GM12874 (cell line): ENCODE results near the gene POLDIP3.

Experiments
- TF ChIP-seq, protein P1 (sequence below): IDR thresholded peaks from 2 replicates; pipeline ENCODE4 v1.5.1; 2011; ENCODE audit warnings: low read depth, mild to moderate bottlenecking, control low read depth, low read length, moderate library complexity; ENCODE audit not compliant: insufficient read depth

The POLDIP3 gene

DNA sequence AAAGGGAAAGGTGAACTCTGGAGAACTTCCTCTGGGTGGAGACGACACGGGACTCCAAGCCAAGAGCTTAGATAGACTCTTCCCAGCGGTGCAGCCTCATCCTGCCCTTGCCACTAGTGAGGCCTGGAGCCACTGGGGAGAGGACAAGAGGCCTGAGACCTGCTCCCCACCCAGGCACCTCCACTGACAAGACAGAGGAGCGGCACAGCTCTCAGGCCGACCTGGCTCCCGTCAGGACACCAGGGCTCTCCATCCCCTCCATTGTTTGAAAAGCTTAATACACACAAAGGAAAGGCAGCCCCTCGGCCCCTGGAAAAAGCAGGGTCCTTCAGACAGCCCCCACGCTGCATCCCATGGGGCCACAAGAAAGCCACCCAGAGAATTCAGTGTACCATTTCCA is 29.6 kb downstream of the POLDIP3 start:
- TF ChIP-seq, protein P1, sequence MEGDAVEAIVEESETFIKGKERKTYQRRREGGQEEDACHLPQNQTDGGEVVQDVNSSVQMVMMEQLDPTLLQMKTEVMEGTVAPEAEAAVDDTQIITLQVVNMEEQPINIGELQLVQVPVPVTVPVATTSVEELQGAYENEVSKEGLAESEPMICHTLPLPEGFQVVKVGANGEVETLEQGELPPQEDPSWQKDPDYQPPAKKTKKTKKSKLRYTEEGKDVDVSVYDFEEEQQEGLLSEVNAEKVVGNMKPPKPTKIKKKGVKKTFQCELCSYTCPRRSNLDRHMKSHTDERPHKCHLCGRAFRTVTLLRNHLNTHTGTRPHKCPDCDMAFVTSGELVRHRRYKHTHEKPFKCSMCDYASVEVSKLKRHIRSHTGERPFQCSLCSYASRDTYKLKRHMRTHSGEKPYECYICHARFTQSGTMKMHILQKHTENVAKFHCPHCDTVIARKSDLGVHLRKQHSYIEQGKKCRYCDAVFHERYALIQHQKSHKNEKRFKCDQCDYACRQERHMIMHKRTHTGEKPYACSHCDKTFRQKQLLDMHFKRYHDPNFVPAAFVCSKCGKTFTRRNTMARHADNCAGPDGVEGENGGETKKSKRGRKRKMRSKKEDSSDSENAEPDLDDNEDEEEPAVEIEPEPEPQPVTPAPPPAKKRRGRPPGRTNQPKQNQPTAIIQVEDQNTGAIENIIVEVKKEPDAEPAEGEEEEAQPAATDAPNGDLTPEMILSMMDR = no peak

DNA sequence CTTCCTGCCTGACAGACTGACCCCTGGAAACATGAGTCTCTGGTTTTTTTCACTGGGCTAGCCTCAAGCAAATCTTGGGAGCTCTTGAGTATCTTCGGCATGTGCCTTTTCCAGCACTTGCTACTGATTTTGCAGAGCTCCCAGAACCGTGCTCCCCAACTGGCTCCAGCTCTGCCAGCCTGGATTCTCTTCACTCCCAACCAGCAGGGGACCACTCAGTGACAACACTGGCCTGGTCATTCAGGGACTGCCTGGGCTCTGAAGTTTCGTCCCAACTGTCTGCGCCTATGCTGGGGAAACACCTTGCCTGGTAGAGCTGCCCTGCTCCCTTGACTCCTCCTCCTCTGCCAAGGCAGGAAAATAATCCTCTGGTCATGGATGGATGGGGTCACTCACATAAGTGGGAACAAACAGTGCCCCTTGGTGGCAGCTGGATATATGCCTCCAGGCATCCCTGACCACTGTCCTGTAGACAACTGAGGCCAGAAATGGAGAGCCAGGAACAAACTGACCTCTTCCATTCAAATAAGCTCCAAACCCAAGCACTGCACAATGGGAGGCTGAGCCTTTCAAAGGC is 30.2 kb downstream of the POLDIP3 start:
- TF ChIP-seq, protein P1 = no peak

DNA sequence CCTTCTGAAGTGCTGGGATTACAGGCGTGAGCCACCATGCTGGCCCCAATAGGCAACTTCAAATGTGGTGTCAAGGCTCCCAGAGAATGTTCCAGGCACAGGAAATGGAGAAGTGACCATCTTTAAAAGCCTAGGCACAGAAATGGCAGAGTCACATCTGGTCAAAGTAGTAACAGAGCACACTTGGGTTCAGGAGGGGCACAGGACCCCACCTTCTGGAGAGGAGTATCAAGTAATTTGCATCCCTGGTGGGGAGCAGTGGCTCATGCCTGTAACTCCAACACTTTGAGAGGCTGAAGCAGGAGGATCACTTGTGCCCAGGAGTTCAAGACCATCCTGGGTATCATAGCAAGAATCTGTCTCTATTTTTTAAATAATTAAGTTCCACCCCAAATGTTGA is 31.7 kb downstream of the POLDIP3 start:
- TF ChIP-seq, protein P1 = no peak

DNA sequence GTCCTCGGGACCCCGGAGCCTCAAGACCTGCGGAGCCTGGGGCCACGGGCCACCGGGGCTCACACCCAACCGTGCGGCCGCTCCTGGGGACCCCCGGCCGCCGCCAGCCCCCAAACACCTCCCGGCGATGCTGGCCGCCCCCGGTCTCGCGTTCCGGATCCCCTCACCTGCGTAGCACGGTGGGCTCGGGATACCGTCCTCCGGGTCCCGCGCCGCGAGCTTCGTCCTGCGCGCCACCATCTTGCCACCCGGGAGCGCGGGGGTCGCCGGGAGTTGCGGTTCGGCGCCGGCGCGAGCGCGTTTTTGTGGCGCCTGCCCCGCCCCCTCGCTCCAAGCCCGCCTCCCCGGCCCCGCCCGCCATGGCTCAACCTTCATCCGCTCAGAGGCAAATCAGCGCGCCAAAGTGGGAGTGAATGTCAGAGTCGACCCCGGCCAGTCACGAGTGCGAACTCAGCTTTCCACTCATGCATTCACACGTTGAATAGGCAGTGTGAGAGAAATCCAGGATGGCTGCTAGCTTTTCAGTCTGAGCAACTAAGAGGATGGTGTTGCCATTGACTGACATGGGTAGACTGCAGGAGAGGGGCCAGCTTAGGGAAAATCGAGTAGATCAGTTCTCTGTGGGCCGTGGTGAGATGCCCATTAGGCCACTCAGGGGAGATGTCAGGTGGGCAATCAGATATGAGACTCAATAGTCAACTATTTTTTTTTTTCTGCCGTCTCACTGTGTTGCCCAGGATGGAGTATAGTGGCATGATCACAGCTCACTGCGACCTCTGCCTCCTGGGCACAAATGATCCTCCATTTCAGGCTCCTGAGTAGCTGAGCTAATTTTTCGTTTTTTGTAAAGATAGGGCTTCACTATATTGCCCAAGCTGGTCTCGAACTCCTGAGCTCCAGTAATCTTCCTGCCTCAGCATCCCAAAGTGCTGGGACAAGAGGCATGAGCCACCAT is 32.6 kb downstream of the POLDIP3 start:
- TF ChIP-seq, protein P1 = no peak

DNA sequence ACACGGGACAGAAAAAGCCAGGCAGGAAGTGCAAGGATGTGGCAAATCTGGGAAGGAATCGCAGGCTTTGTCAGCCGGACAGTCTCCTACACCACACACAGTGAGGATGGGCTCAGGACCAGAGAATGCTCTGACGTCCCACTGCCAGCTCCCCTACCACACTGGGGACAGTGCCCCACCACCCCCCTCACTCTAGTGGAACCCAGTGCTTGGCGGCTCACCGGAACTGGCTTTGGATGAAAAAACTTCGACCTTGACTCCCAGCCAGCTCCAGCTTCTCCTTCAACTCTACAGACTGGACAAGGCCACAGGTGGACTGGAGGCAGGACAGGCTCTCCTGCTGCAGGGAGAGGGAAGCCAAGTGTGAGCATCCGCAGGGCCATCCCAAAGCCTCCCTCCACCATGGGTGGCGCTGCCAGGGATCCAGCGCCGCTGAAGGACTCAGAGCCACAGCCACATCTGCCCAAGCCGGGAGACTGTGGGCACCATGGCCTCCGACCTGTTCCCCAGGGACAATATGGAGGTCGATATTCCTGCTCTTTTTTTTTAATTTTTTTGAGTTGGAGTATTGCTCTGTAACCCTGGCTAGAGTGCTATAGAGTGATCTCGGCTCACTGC is 37.0 kb downstream of the POLDIP3 start:
- TF ChIP-seq, protein P1 = no peak

DNA sequence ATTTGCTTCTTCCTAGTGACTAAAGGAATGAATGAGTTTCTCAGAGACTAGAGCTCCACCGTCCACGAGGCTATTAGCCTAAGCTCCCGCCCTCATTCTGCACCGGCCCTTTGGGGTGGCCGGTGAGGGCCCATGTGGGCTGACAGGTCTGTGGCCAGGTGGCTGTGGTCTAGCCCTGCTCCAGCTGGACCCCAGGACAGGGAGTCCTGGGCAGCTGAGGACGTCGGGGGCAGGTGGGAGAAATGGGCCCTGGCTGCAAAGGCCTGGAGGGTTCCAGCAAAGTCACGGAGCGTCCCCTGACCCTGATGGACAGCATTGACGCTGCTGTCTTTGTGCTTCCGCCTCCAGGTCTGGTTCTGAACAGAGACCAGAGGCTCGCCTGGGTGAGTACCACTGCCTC is 48.7 kb downstream of the POLDIP3 start:
- TF ChIP-seq, protein P1 = no peak

DNA sequence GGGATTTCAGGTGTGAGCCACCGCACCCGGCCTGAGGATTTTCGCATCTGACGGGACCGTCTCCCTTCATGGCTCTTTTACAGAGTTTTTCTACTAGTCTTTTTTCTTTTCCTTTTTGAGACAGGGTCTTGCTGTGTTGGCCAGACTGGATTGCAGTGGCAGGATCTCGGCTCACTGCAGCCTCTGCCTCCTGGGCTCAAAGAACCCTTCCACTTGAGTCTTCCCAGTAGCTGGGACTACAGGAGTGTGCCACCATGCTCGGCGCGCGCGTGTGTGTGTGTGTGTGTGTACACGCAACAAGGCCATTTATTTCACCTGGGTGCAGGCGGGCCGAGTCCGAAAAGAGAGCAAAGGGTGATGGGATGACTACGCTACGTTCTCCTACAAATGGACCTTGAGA is 50.0 kb downstream of the POLDIP3 start:
- TF ChIP-seq, protein P1 = no peak
